ENCODE measurements around the gene STEAP2. TPM values are rescaled to one million over a fixed set of nuclear protein-coding genes. Genes with fewer than 3 reads are reported as not detected.
A peak's percentile ranks its signal among the peaks of the same experiment; 100 is the strongest.

The STEAP2 gene
- total RNA-seq, 1 experiment from 2014 or later, result 134 TPM

GRCh38 chr7:90231304-90231703, 19.8 kb downstream of the STEAP2 start:
- Histone ChIP-seq H3K27me3 (replicated peaks; ENCODE audit: insufficient read depth, low read depth, low read length, poor library complexity) (no peaks in the 10 kb centered on the region), H3K4me1 (ENCODE audit: insufficient read depth, low read length, poor library complexity, severe bottlenecking) (peaks cover 30% of the 10 kb centered on the region), H3K36me3 (ENCODE audit: insufficient read depth, low read length, poor library complexity, severe bottlenecking) (peaks cover 76% of the 10 kb centered on the region), H3K4me3 (ENCODE audit: low read depth, low read length, poor library complexity, severe bottlenecking) (no peak overlapping the region), H3K9me3 (ENCODE audit: low read depth, low read length, poor library complexity, severe bottlenecking) (no peaks in the 10 kb centered on the region), H3K27ac (ENCODE audit: low read depth, low read length, poor library complexity, severe bottlenecking) (no peak overlapping the region)
- DNase-seq (ENCODE audit: low spot score), result no peak
- intact Hi-C loops (cut with micrococcal nuclease; ENCODE audit: unreplicated experiment), result no loop called here
- TF ChIP-seq EZH2 (IDR thresholded peaks at IDR 0.05; ENCODE audit: borderline replicate concordance, low read depth, low read length, poor library complexity, severe bottlenecking) (no peak), CTCF (conservative IDR thresholded peaks at IDR 0.05; ENCODE audit: low read depth, low read length) (no peak)
- CTCF ChIA-PET, result no interaction called here
- POLR2A ChIA-PET (ENCODE audit: low non-redundant PET), result no interaction called here
- no TSS peak for BruUV-seq (replicated peaks)

DNA sequence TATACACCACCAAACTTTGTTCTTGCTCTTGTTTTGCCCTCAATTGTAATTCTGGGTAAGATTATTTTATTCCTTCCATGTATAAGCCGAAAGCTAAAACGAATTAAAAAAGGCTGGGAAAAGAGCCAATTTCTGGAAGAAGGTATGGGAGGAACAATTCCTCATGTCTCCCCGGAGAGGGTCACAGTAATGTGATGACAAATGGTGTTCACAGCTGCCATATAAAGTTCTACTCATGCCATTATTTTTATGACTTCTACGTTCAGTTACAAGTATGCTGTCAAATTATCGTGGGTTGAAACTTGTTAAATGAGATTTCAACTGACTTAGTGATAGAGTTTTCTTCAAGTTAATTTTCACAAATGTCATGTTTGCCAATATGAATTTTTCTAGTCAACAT, 20.9 kb downstream of the STEAP2 start:
- no peak for TF ChIP-seq EZH2 (IDR thresholded peaks at IDR 0.05; ENCODE audit: borderline replicate concordance, low read depth, low read length, poor library complexity, severe bottlenecking)
- TF ChIP-seq CTCF (conservative IDR thresholded peaks at IDR 0.05; ENCODE audit: low read depth, low read length), result no peak
- no TSS peak for BruUV-seq (replicated peaks)
- CTCF ChIA-PET, result no interaction called here
- intact Hi-C loops (cut with micrococcal nuclease; ENCODE audit: unreplicated experiment), result no loop called here
- DNase-seq (ENCODE audit: low spot score), result peak; percentile 79
- H3K4me1 ChIP-seq (ENCODE audit: insufficient read depth, low read length, poor library complexity, severe bottlenecking), result peaks cover 39% of the 10 kb centered on the region
- H3K9me3 ChIP-seq (ENCODE audit: low read depth, low read length, poor library complexity, severe bottlenecking), result no peaks in the 10 kb centered on the region
- H3K27me3 ChIP-seq (replicated peaks; ENCODE audit: insufficient read depth, low read depth, low read length, poor library complexity), result no peaks in the 10 kb centered on the region
- peaks cover 75% of the 10 kb centered on the region for H3K36me3 ChIP-seq (ENCODE audit: insufficient read depth, low read length, poor library complexity, severe bottlenecking)
- POLR2A ChIA-PET (ENCODE audit: low non-redundant PET), result interaction anchor here (0.7 kb wide), 2 partner anchors 9 to 41 kb away, joined by 3 to 4 read pairs; no protein-coding TSS in a partner anchor
- H3K27ac ChIP-seq (ENCODE audit: low read depth, low read length, poor library complexity, severe bottlenecking), result no peak overlapping the region
- H3K4me3 ChIP-seq (ENCODE audit: low read depth, low read length, poor library complexity, severe bottlenecking), result no peak overlapping the region

DNA sequence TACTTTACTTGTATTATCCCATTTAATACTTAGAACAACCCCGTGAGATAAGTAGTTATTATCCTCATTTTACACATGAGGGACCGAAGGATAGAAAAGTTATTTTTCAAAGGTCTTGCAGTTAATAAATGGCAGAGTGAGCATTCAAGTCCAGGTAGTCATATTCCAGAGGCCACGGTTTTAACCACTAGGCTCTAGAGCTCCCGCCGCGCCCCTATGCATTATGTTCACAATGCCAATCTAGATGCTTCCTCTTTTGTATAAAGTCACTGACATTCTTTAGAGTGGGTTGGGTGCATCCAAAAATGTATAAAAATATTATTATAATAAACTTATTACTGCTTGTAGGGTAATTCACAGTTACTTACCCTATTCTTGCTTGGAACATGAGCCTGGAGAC, 22.0 kb downstream of the STEAP2 start:
- no TSS peak for BruUV-seq (replicated peaks)
- ChIA-PET CTCF (no interaction called here), POLR2A (ENCODE audit: low non-redundant PET) (no interaction called here)
- H3K27ac ChIP-seq (ENCODE audit: low read depth, low read length, poor library complexity, severe bottlenecking), result no peak overlapping the region
- intact Hi-C loops (cut with micrococcal nuclease; ENCODE audit: unreplicated experiment), result no loop called here
- no peaks in the 10 kb centered on the region for H3K9me3 ChIP-seq (ENCODE audit: low read depth, low read length, poor library complexity, severe bottlenecking)
- H3K4me1 ChIP-seq (ENCODE audit: insufficient read depth, low read length, poor library complexity, severe bottlenecking), result peaks cover 40% of the 10 kb centered on the region
- no peak for DNase-seq (ENCODE audit: low spot score)
- TF ChIP-seq EZH2 (IDR thresholded peaks at IDR 0.05; ENCODE audit: borderline replicate concordance, low read depth, low read length, poor library complexity, severe bottlenecking) (no peak), CTCF (conservative IDR thresholded peaks at IDR 0.05; ENCODE audit: low read depth, low read length) (no peak)
- H3K4me3 ChIP-seq (ENCODE audit: low read depth, low read length, poor library complexity, severe bottlenecking), result no peak overlapping the region
- H3K27me3 ChIP-seq (replicated peaks; ENCODE audit: insufficient read depth, low read depth, low read length, poor library complexity), result no peaks in the 10 kb centered on the region
- peaks cover 75% of the 10 kb centered on the region for H3K36me3 ChIP-seq (ENCODE audit: insufficient read depth, low read length, poor library complexity, severe bottlenecking)
